ENCODE measurements around the gene EPHA6. TPM values are rescaled to one million over a fixed set of nuclear protein-coding genes. Genes with fewer than 3 reads are reported as not detected.

Gene EPHA6
- total and polyA plus RNA-seq, 2 donors (not counting 1 experiment from before 2014, with no cell fraction given): under 0.01 TPM; not detected in 1

- Histone ChIP-seq H3K4me3 (replicated peaks in 1 of 4; ENCODE audit: control extremely low read depth in 1 of 4, insufficient read depth in 1 of 4, low read depth in 3 of 4, low read length in 4 of 4) (no peak overlapping the region), H3K4me2 (ENCODE audit: extremely low read depth, insufficient read depth, low read length) (no peak overlapping the region), H3K9me3 (ENCODE audit: control insufficient read depth, insufficient read depth, low read depth, low read length) (no peaks in the 10 kb centered on the region), H4K20me1 (ENCODE audit: control insufficient read depth, extremely low read depth, insufficient read depth, low read length) (no peaks in the 10 kb centered on the region), H3K36me3 (ENCODE audit: control insufficient read depth, insufficient read depth, low read length) (no peaks in the 10 kb centered on the region), H3K9ac (ENCODE audit: insufficient read depth, low read length) (no peak overlapping the region), H3K79me2 (ENCODE audit: control insufficient read depth, insufficient read depth, low read length) (no peaks in the 10 kb centered on the region), H3K4me1 (ENCODE audit: control insufficient read depth, extremely low read depth, insufficient read depth, low read length) (no peaks in the 10 kb centered on the region), H3K27me3 (ENCODE audit: control insufficient read depth, insufficient read depth, low read length) (no peaks in the 10 kb centered on the region), H3K27ac (ENCODE audit: insufficient read depth, low read length) (no peak overlapping the region), H2AFZ (ENCODE audit: low read length) (no peak overlapping the region)
- no peak for DNase-seq (ENCODE audit: low read depth in 2 of 2)
- TF ChIP-seq CTCF (conservative IDR thresholded peaks at IDR 0.05 in 1 of 2, IDR thresholded peaks at IDR 0.05 in 1 of 2; ENCODE audit: low read depth in 1 of 2, low read length in 2 of 2) (no peak), EZH2 (IDR thresholded peaks at IDR 0.05; ENCODE audit: low read length, missing control alignments) (no peak)
These were observed 847.9 kb downstream of the EPHA6 start for GRCh38 chr3:97662264-97662663.

GRCh38 chr3:97662762-97663161, 848.4 kb downstream of the EPHA6 start:
- no peaks in the 10 kb centered on the region for H3K9me3 ChIP-seq (ENCODE audit: control insufficient read depth, insufficient read depth, low read depth, low read length)
- H3K4me1 ChIP-seq (ENCODE audit: control insufficient read depth, extremely low read depth, insufficient read depth, low read length): no peaks in the 10 kb centered on the region
- H3K27ac ChIP-seq (ENCODE audit: insufficient read depth, low read length): no peak overlapping the region
- H3K79me2 ChIP-seq (ENCODE audit: control insufficient read depth, insufficient read depth, low read length): no peaks in the 10 kb centered on the region
- no peak overlapping the region for H2AFZ ChIP-seq (ENCODE audit: low read length)
- DNase-seq (ENCODE audit: low read depth in 2 of 2): no peak
- H3K4me3 ChIP-seq (replicated peaks in 1 of 4; ENCODE audit: control extremely low read depth in 1 of 4, insufficient read depth in 1 of 4, low read depth in 3 of 4, low read length in 4 of 4): no peak overlapping the region
- H3K4me2 ChIP-seq (ENCODE audit: extremely low read depth, insufficient read depth, low read length): no peak overlapping the region
- H3K27me3 ChIP-seq (ENCODE audit: control insufficient read depth, insufficient read depth, low read length): no peaks in the 10 kb centered on the region
- no peak overlapping the region for H3K9ac ChIP-seq (ENCODE audit: insufficient read depth, low read length)
- no peaks in the 10 kb centered on the region for H3K36me3 ChIP-seq (ENCODE audit: control insufficient read depth, insufficient read depth, low read length)
- TF ChIP-seq CTCF (conservative IDR thresholded peaks at IDR 0.05 in 1 of 2, IDR thresholded peaks at IDR 0.05 in 1 of 2; ENCODE audit: low read depth in 1 of 2, low read length in 2 of 2) (no peak), EZH2 (IDR thresholded peaks at IDR 0.05; ENCODE audit: low read length, missing control alignments) (no peak)
- no peaks in the 10 kb centered on the region for H4K20me1 ChIP-seq (ENCODE audit: control insufficient read depth, extremely low read depth, insufficient read depth, low read length)

GRCh38 chr3:97665896-97666295, 851.5 kb downstream of the EPHA6 start:
- Histone ChIP-seq H3K27me3 (ENCODE audit: control insufficient read depth, insufficient read depth, low read length) (no peaks in the 10 kb centered on the region), H3K4me2 (ENCODE audit: extremely low read depth, insufficient read depth, low read length) (no peak overlapping the region), H3K4me3 (replicated peaks in 1 of 4; ENCODE audit: control extremely low read depth in 1 of 4, insufficient read depth in 1 of 4, low read depth in 3 of 4, low read length in 4 of 4) (no peak overlapping the region), H3K79me2 (ENCODE audit: control insufficient read depth, insufficient read depth, low read length) (no peaks in the 10 kb centered on the region), H3K9me3 (ENCODE audit: control insufficient read depth, insufficient read depth, low read depth, low read length) (no peaks in the 10 kb centered on the region), H3K27ac (ENCODE audit: insufficient read depth, low read length) (no peak overlapping the region), H3K4me1 (ENCODE audit: control insufficient read depth, extremely low read depth, insufficient read depth, low read length) (no peaks in the 10 kb centered on the region), H2AFZ (ENCODE audit: low read length) (no peak overlapping the region), H3K9ac (ENCODE audit: insufficient read depth, low read length) (no peak overlapping the region), H3K36me3 (ENCODE audit: control insufficient read depth, insufficient read depth, low read length) (no peaks in the 10 kb centered on the region), H4K20me1 (ENCODE audit: control insufficient read depth, extremely low read depth, insufficient read depth, low read length) (no peaks in the 10 kb centered on the region)
- TF ChIP-seq EZH2 (IDR thresholded peaks at IDR 0.05; ENCODE audit: low read length, missing control alignments) (no peak), CTCF (conservative IDR thresholded peaks at IDR 0.05 in 1 of 2, IDR thresholded peaks at IDR 0.05 in 1 of 2; ENCODE audit: low read depth in 1 of 2, low read length in 2 of 2) (no peak)
- DNase-seq (ENCODE audit: low read depth in 2 of 2): no peak
